Right renal cortex interstitium (tissue), 3 donors: Measurements from ENCODE around the gene CHML. TPM values are rescaled to one million over a fixed set of nuclear protein-coding genes. Genes with fewer than 3 reads are reported as not detected.

Source experiments
- DNase-seq, 3 donors: peaks; one replicate each; pipeline ENCODE4 v3.0.0-alpha.2; 2013; ENCODE audit warnings: low read depth in 3 of 3, low spot score in 2 of 3
- polyA plus RNA-seq, 3 donors: library from polyadenylated mRNA; unstranded; fragments of 120-200 nt; gene quantifications; one replicate each; pipeline ENCODE4 v1.2.1, GENCODE V29; 2013; ENCODE audit not compliant: insufficient read length in 3 of 3

Gene CHML
- polyA plus RNA-seq, 3 donors = 22.3 to 29.4 (median 25.1) TPM

DNA sequence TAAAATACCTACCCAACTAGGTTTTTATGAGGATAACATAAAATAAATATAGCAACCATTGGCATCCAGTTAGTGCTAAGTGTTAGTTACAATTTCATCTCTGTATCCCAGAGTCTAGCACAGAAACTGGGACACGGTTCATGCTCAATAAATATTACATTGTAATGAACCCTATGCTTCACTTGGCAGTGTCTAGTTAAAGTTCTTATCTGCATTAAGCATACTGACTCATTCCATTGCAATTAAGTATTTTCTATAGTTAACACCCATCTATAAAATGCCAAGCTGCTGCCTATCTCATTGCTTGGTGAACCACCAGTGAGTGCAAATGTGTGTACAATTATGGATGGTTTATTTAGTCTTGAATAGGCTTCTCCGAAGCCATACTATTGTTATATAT lies 15.2 kb downstream of the CHML start:
- DNase-seq = no peak

DNA sequence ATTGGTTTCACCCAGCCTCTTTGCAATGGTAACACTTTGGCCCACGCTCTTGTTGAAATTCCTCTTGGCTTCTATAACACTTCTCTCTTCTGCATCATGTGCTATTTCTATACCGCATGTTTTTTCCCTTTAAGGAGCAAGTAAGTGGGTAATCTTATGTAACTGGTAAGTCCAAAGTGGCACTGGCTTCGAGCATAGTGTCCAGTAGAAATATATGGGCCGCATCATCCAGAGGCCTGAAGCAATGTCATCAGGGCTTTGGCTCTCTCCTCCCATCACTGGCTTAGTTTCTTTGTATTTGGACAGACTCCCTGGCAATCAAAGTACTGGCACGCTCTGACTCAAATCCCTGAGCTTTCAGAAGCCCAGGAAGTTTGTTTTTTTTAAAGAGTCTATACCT lies 17.5 kb downstream of the CHML start:
- no peak for DNase-seq

DNA sequence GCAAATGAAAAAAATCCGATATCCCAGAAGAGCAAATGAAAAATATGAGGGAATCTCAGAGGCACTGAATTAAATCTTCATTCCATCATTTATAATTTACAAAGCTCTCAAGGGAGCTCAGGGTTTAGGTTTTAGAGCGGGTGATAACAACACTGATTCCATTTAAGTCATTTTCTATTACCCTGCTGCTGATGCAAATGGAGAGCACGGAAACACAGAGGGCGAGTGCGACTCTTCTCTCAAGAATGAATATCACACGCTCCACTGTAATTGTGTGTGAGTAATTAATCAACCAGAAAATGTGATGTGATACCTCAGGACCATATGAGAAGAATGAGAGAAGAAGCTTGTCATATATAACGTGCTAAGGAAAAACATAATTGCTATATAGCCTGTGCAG lies 22.7 kb downstream of the CHML start:
- DNase-seq = no peak

DNA sequence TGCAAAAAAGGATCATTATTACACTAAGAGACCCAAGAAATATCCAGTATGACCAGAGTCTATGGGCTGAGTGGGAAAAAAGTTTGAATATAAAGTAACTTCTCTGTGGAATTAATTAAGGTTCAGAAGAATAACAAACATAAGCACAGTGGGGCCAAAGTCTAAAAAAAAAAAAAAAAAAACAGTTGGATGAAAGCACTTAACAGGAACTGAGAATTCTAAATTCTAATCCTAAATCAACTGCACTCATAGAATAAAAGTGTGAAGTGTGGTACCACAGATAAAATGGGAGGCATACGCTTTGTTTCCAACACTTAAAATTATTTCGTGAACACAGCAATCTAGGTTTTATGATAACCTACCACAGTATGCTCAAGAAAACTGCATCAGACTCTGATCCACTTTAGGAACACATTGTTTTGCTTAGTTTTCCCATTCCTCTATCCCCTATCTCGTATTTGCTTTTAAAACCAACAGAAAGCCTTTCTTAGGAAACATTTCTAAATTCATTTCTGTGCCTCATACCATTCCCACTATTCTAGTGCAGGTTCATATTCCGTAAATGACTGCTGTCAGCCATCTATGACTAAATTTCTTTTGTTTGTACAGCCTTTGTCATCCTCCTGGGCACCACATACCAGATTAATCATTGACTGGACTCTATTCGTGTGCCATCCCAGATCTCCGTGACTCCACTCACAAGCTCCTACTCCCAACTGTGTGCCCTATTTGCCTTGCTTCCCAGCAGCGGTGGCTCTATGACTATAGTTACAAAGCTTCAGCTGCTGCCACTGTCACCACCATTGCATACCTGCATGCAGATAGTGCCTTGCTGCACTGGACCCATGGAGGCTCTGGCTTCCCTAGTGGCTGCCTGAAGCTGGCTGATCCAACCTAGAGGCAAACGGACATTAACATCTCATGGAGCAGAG lies 24.9 kb downstream of the CHML start:
- no peak for DNase-seq

DNA sequence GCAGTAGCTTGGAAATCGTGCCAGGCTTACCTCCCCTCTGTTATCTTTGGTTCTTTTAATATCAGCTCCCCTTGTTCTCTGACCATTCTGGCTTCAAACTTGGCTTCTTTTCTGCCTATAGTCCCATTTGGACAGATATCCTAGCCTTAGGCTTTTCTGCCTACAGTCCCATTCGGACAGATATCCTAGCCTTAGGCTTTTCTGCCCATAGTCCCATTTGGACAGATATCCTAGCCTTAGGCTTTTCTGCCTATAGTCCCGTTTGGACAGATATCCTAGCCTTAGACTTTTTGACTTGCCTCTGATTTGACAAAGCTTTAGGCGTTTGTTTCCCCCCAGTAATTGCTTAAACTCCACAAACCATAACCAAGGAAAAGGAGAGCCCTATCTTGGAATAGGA lies 25.6 kb downstream of the CHML start:
- no peak for DNase-seq

DNA sequence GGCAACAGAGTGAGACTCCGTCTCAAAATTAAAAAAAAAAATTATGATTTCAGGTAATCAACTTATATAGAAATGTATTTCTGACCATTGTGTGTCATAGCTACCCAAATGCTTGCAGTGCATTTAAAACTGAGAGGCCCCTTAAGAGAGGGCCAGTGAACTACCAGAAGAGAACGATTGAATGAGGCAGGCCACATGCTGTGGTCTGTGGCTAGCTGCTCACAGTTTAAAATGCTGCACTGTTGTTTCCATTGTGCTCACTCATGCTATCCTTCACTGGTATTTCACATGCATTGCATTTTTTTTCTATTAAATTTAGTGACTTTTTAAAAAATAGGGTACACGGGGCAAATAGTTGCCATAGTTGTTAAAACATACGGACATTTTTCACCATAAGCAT lies 26.0 kb downstream of the CHML start:
- no peak for DNase-seq

DNA sequence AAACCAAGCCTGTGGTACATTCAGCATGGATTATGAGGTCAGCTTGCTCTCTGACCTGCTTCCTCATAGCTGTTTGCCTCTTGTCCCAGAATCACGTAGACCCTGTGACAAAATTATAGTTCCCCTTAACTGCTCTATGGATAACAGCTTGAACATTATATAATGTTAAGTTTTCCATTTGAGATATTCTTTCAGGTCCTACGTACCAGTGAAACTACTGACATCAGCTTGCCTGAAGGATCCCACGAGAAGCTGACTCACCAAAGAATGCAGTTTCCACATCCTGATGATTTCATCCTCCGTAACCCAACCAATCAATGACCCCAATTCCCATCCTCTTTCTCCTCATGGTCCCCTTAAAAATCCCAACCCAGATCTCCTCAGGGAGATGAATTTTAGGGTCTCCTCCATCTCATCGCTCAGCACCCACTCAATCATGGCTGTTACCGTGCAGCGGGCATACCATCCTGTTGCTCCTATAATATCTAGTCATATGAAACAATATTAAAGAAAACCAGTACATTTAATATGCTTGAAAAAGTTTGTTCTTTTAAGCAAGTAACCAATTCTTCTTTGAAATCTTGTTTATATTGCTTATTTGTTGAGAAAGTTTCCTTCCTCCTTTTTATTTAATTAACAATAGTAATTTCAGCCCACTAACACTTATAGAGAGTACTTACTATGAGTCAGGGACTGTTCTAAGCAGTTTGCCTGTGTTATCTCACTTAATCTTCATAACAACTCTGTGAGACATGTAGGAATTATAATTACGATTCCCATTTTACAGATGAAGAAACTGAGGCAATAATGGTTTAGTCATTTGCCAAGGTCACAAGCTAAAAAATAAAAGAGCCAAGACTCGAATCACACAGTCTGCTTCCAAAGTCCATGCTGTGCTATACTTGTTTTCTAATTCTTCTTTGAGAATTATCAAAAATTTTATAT lies 27.4 kb downstream of the CHML start:
- no peak for DNase-seq

DNA sequence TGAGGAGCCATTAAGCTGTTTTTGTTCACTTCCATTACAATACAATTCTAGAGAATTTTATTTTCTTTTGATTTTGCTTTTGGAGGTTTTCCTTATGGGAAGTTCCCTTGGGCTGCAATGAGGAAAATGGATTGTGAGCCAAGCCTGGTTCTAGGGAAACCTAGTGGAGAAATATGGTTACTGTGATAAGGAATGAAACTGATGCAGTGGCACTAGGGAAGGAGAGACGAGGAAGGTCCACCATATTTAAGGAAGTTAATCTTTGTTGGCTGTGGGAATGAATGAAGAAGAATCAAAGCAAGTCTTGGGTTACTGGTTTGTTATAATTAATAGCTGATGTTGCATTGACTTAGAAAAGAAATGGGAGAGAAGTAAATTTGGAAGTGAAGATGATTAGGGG lies 28.4 kb downstream of the CHML start:
- no peak for DNase-seq

DNA sequence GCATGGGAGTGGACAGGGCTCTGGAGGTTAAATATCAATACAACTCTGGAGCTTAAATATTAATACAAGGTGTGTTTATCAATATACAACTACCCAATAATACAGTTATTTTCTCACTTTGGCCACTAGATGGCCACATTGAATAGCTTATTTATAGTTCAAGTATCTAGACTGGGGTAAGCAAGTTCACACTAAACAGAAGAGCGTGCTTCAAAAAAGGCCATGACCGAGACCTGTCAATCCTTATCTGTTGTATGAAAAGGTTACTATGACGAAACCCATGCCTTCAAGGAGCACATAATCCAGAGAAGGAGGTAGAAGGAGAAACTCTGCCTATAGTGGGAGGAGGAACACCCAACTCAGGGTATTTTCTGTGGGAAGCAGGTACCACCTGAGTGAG lies 29.1 kb downstream of the CHML start:
- DNase-seq = peak in 2 of 3 donors; percentile 23 to 31

DNA sequence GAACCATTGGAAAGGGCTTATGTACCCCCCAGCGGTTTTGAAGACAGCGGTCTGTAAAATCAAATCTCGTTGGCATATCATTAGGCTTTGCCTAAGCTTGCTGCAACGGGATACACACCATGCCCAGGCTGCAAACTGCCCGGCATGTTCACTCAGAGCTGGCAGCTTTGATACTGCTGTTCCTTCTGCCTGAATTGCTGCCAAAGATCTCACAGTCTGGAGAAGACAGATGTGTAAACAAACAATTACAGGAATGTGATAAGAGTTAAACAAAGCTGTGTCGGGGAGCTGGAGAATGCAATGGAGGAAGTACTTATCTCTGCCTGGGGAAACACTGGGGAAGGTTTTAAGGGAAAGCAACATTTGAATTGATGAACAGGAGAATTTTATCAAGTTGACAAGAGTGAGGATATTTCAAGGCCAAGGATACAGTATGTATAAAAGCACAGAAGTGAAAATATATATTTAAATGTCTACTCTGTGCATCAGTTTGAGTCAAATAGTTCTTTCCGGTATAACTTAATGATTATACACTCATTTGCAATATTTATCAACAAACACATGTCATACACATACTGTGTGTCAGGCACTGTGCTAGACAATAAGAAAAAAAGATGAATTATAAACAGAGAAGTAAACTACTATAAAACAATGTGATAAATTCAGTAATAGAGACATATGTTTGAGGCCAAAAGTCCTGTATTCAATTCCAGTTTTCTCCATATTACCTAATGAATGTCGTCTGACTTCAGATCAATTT lies 29.9 kb downstream of the CHML start:
- no peak for DNase-seq

DNA sequence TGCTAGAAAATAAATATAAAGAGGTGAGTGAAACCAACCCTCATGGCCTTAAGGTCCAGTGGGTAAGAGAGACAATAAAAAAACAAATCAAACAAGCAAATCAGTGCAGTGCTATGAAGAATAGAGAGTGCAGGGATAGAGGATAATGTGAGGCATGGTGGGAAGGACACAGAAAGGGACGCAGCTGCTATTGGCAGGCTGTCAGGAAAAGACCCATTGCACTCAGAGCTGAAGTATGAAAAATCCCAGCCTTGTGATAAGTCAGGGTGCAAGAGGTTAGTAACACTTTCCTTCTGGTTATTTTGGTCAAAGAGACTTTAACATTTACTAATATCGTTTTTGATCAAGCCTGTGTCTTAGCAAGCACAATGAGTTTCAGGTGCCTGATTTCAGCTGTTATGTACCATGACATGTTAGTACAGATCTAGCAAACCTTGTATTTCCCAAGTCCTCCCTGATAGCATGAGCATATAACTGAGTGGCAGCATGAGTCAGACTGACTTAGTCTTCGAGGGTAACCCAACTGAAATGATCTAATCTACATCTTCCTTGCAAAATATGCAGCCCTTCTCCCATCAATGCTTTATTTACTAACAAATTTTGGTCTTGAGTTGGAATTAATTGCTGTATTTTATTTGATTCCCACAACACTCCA lies 31.7 kb downstream of the CHML start:
- DNase-seq = no peak

DNA sequence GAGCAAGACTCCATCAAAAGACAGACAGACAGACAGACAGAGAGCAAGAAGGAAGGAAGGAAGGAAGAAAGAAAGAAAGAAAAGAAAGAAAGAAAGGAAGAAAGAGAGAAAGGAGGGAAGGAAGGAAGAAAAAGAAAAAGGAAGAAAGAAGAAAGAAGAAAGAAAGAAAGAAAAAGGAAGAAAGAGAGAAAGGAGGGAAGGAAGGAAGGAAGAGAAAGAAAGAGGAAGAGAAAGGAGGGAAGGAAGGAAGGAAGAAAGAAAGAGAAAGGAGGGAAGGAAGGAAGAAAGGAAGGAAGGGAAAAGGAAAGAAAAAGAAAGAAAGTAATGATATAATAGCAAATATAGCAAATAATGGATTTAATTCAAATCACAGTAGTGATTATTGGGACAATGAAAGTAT lies 32.7 kb downstream of the CHML start:
- DNase-seq = no peak

DNA sequence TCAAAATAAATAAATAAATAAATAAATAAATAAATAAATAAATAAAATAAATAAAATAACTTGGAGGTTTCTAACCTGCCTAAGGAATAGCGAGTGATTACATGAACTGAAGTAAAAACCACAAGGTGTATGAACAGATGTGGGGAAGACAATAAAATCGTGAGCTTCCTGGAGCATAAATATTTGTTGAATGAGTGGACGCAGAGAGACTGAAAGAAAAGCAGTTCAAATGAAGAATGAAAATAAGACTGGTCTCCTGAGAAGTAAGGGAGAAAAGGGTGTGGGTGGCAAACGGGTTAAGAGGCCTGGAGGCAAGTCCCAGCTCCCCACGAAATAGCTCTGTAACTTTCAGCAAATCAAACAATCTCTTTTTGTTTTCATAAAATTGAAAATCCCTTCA lies 33.6 kb downstream of the CHML start:
- no peak for DNase-seq

DNA sequence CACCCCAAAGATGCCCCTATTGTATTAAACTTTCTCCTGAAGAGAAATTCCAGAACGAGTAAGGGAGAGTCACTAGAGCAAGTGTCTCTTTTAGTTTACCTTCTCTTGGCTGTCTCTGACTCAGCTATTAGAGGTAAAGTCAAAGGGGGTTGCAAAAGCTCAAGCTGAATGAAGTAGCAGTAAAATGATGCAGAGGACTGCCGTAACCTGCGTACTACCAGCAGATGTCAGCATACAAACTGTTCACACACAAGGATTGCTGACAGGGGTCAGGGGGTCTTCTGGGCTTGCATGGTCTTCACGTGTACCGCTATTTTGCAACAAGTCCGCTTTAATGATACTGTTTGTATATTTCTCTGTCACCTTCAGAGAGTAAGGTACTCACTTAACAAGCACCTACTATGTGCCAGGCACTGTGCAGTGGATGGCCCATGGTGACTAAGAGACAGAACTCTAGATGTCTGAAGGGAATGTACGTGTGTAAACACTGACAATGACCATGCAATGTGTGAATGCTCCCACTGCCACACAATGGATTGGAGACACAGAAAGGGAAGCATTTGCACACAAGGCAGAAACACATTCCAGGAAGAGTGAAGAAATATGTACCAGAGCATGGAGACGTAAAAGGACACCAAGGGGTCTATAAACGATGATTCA lies 34.9 kb downstream of the CHML start:
- no peak for DNase-seq

DNA sequence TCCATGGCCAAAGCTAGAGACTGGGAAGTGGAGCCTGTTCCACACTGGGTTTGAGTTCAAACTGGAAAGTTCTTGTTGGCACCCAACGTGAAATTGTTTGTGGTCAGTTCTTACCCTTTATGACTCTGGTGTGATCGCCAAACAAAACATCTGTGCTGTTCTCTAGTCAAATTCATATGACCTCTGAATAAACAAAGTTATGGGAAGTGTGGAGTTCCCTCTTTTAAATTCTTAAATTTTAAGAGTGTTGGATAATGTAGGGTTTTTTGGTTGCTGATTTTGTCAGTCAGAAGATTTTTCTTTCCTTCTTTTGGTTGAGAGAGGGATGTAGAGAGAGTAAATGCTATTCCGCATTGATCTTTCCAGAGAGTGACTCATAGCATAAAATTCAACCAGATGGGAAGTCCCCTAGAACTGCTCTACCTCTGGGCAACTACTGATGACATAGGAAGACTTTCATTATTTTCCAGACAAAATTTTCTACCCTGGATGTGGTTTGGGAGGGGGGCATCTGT lies 36.4 kb downstream of the CHML start:
- no peak for DNase-seq

DNA sequence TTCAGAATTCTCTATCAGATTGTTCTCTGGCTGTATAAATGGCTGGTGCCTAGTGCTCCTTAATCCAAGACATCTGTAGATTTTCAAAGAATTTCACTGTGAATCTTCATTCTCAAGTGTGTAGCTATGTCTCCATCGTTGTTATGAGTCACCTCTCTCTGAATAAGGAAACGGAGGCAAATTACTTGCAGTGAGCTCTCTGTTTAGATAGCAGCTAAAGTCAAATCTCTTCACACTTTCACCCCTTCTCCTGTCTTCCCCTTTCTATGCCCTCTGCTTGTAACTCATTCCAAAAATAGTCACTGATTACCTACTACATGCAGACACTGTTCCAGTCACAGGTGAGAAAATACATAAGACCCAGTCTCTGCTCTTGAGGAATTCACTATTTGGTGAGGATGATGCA lies 39.7 kb downstream of the CHML start:
- DNase-seq = no peak

DNA sequence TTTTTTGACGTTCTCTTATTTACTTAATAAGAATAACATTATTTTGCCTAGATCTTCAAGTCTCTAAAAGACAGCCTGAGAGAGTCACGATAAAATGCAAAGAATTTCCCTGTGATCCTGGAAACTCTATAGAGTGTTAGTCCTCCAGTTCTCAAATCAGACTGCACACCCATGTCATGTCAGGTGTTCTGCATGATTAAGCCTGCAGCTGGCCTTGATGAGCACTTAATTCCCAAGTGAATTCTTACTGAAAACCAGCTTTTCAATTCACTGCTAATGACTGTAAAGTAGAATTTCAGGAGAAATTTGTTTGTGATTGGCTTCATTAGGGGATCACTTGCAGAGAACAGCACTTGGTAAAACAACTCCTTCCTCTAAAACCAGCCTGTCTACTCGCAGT lies 41.9 kb downstream of the CHML start:
- no peak for DNase-seq

DNA sequence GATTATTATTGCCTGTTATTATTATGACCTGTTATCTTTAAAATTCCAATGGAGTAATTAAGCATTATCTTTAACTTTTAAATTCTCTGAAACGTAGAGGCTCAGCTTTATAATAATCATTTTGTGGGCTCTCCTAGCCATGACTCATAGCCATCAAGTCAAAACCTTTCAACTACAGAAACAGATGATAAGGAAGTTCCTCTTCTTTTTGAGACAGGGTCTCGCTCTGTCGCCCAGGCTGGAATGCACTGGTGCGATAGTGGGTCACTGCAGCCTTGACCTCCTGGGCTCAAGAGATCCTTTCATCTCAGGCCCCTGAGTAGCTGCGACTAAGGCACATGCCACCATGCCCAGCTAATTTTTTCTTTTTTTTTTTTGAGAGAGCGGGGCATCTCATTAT lies 43.5 kb downstream of the CHML start:
- DNase-seq = no peak

DNA sequence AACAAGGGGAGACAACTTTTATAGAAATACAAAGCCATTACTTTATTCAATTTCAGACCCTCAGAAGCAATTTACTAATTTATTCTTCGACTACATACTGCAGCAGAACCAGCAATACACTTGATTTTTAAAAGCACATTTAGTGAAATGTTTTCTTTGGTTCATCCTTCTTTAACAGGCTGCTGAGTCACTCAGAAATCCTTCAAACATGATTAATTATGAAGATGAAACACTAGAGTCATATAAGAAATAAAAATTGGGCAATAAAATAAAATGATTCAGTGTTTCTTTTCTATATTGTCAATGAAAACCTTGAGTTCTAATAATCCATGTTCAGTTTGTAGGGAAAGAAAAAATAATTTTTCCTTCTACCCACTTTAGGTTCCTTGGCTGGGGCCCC lies 47.0 kb downstream of the CHML start:
- no peak for DNase-seq
